ENCODE data around the gene ATMIN.

ATMIN gene, protein sequence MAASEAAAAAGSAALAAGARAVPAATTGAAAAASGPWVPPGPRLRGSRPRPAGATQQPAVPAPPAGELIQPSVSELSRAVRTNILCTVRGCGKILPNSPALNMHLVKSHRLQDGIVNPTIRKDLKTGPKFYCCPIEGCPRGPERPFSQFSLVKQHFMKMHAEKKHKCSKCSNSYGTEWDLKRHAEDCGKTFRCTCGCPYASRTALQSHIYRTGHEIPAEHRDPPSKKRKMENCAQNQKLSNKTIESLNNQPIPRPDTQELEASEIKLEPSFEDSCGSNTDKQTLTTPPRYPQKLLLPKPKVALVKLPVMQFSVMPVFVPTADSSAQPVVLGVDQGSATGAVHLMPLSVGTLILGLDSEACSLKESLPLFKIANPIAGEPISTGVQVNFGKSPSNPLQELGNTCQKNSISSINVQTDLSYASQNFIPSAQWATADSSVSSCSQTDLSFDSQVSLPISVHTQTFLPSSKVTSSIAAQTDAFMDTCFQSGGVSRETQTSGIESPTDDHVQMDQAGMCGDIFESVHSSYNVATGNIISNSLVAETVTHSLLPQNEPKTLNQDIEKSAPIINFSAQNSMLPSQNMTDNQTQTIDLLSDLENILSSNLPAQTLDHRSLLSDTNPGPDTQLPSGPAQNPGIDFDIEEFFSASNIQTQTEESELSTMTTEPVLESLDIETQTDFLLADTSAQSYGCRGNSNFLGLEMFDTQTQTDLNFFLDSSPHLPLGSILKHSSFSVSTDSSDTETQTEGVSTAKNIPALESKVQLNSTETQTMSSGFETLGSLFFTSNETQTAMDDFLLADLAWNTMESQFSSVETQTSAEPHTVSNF

DNA sequence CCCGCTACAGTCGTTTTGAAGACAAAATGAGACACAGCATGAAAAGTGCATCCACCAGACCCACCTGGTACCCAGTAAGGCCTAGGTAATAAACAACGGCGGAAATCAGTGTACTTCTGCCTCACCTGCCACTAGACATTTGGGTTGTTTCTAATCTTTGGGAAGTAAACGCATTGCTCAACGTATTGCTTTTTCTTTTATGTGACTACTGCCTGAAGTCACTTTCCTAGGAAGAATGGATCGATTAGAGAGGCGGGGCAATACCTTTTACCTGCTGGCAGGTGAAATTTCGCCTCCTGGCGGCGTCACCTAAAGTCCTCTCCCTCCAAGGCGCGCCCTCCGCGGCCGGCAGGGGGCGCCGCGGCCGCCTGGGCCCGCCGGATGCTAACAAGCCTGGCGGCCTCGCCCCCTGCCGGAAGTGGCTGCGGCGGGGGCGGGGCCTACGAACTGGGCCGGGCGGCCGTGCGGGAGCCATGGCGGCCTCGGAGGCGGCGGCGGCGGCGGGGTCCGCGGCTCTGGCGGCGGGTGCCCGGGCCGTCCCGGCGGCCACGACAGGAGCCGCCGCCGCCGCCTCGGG is at the start of gene ATMIN:
ATMIN (plus strand) TSS at position 445 of the 577 bp plus-strand sequence; CDS start at position 474, 29 bp downstream.
- no peak for FAIRE-seq

DNA sequence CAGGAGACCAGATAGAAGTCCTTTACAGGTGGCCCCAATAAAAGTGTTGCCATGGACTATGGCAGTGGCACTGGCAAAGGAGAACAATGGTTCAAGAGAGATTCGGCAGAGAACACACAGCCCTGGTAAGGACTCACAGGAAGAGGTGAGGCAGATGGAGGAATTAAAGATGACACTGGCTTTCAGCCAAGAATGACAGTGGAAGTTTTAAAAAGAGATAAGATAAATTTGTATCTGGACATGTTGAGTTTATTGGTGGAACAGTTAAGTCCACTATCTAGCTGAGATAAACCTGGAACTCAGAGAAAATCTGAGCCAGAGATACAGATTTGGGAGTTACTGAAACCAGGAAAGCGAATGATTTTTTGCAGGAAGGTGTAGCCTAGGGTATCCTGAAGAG is 49.1 kb upstream of the ATMIN start:
- no peak for FAIRE-seq

DNA sequence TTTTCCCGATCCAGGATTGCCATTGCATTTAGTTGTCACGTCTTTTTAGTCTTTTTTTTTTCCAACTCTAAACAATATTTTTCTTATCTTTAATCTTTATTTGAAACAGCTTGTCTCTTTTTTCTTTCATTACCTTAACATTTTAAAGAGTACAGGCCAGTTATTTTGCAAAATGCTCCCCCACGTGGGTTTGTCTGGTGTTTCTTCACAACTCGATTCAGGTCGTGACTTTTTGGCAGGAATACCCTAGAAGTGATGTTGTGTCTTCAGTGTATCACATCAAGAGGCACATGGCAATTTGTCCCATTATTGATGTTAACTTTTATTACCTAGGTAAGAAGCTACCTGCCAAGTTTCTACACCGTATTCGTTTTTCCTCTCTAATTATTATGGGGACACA is 46.9 kb upstream of the ATMIN start:
- no peak for FAIRE-seq

DNA sequence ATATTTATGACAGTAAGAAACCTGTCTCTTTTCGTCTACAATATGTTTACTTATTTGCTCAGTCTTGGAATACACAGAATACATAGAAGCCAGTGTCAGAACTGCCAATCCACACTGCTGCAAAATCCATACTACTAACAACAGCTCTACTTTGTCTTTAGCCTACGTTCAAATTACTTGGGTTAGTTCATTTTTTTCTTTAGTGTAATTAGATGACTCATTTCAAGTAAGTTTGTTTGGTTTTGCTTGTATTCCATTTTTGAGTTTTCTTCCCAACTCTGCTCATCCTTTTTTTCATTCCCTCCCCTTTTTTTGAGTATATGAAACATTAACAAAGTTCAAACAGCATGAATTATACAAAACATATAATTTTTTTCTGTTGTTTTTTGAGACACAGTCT is 45.8 kb upstream of the ATMIN start:
- FAIRE-seq, result no peak

DNA sequence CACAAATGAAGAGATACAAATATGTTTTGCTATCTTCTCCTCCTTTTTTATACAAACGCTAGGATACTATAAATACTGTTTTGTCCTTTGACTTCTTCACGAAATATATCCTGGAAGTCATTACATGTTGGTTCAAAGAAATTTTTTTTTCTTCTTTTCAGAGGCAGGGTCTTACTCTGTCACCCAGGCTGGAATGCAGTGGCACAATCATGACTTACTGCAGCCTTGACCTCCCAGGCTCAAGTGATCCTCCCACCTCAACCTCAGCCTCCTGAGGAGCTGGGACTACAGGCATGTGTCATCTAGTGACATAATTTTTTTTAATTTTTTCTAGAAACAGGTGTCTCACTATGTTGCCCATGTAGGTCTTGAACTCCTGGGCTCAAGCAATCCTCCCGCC is 45.1 kb upstream of the ATMIN start:
- no peak for FAIRE-seq

DNA sequence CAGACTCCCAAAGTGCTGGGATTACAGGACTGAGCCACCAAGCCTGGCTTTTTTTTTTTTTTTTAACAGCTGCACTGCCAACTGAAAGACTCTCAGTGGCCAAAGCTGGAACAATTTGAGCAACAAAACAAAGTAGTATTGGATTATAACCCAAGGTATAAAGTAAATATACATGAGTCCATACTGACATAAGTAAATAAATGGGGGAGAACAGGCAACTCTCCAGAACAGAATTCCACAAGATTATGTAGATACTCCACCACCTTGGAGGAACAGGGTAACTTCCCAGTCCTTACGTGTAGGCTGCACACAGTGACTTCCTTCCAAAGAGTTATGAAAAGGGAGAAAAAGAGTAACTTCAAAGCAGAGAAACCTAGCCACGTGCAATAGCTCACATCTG is 44.7 kb upstream of the ATMIN start:
- no peak for FAIRE-seq

DNA sequence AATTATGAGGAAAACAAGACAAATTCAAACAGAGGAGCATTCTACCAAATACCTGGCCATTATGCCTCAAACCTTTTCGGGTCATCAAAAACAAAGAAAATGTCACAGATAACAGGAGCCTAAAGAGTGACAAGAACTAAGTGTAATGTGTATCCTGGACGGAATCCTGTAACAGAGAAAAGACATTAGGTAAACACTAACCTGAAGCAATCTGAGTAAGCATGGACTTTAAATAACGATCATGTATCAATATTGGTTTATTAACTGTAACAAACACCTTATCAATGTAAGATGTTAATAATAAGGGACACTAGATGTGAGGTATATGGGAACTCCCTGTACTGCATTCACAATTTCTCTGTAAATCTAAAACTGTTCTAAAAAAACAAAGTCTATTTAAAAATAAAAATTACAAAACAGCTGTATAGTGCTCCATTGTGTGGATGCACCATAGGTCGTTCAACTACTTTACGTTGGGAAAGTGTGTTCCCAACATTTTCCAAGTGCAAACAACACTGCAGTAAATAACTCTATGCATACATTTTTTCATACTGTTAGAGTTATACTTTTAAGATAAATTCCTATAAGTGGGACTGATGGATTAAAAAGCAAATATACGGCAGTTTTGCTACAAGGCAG is 43.7 kb upstream of the ATMIN start:
- FAIRE-seq, result no peak

DNA sequence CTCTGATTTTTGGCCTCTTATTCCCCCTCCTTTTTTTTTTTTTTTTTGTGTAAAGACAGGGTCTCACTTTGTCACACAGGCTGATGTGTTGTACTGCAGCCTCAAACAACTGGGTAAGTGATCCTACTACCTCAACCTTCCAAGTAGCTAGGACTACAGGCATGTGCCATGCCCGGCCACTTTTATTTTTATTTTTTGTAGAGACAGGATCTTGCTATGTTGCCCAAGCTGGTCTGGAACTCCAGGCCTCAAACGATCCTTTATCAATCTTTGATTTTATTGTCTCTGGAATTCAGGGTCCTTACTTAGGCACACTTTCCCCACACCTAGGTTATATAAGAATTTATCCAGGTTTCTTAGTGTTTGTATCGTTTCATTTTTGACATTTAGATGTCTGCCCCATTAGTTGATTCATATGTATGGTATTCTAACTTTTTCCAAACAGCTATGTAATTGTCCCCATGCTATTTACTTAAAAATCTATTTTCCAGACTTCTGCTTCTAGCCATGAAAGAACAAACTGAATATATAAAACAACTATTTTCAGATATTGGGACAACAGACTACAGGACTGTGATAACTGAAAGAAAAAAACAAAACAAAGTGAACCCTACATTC is 42.9 kb upstream of the ATMIN start:
- FAIRE-seq, result no peak

DNA sequence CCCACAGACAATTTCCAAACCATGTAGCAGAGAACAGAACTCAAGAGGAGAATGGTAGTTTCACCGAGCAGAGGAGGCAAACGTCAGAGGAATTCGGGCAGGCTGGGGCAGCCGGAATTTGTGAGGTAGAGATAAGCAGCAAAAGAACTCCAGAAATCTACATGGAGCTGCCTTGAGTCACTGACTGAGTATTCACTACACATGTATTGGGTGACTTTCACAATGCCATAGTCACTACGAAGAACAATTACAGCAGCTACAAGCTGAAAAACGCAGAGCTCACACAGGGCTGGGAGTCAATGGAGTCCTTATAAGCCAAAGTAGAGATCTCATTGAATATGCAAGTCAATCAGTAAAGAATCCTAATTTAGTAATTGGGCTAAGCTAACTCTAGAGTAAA is 42.3 kb upstream of the ATMIN start:
- FAIRE-seq, result no peak

DNA sequence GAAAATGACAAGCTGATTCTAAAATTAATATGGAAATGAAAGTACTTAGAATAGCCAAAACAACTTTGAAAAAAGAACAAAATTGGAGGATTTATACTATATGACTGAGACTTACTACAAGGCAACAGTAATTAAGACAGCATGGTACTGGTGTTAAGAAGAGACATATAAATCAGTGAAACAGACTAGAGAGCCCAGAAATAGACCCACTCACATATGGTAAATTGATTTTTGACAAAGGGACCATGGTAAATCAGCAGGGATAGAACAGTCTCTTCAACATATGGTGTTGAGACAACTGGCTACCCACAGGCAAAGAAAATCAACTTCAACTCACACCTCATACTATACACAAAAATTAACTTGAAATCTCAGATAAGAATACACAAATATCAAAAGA is 41.8 kb upstream of the ATMIN start:
- FAIRE-seq, result no peak

DNA sequence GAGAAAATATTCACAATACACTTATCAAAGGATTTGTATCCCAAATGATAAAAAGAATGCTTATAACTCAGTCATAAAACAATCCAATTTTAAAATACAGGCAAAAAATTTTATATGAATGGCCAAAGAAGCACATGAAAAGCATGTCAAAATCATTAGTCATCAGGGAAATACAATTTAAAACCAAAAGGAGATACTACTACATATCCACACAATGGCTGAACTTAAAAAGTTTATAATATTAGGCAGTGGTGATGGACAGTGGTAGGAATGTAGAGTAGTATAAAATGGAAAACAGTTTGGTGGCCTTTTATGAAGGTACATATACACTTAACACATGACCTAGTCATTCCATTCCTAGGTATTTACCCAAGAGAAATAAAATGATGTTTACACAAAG is 41.2 kb upstream of the ATMIN start:
- FAIRE-seq, result no peak

DNA sequence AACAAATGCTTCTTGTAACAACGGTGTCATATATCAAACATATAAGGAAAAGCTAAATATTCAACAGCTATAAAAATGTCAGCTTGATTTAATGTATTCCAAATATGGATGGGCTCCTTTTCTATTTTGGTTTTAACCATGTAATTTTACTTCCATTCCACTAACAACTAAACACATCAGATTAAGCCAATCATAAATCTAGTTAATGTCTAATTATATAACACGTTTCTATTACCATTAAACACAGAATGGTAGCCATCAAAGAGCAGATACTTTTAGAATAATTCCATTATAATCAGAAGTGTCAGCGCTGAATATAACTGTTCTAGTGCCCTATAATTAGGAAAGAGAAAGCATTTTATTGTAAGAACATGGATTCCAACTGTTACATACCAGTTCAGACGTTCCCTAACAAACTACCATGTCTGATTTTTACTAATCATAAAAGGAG is 38.9 kb upstream of the ATMIN start:
- FAIRE-seq, result no peak

DNA sequence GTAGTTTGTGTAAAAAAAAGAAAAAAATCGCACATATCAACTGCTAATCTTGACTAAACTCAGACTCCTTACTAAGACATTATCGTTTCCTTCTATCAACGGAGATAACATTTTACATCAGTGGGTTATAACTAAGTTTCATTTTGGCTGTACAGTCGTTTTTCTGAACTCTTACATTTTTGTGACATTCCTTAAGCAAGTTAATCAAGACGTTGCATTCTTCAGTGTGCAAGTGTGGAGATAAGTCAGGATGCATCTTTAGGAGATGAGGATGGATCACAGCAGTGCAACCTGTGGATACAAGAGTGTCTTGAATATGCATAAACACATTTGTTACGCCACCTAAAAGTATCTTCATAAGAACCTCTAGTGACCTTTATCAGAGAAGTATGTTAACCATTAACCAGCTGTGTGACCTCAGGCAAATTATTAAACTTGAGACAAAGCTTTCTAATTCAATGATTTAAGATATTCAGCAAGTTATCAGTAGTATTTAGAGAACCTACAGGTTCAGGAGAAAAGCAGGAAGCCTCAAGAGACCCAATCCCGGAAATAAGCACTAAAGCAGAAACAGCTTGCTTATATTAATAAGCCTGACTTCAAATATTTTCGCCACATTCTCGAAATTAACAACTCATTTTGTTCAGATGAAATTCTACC is 38.4 kb upstream of the ATMIN start:
- no peak for FAIRE-seq

DNA sequence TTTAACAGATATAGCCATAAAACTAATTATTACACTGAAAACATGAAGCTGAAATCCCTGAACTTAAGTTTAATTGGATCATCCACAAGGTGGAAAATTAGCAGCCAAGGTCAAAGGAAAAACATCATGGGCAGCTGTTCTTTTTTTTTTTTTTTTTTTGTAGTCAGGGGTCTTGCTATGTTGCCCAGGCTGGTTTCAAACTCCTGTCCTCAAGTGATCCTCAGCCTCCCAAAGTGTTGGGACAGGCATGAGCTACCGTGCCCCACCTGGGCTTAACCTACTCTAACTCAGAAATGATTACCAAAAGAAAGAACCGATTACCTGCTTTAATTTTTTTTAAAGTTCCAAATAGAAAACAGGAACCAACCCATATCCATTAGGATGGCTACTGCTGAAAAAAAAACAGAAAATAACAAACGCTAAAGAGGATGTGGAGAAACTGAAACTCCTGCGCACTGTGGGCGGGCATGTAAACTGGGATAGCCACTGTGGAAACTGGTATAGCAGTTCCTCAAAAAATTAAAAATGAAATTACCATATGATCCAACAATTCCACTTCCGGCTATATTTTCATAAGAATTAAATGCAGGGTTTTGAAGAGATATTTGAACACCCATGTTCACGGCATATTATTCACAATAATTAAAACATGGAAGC is 37.5 kb upstream of the ATMIN start:
- FAIRE-seq, result no peak

DNA sequence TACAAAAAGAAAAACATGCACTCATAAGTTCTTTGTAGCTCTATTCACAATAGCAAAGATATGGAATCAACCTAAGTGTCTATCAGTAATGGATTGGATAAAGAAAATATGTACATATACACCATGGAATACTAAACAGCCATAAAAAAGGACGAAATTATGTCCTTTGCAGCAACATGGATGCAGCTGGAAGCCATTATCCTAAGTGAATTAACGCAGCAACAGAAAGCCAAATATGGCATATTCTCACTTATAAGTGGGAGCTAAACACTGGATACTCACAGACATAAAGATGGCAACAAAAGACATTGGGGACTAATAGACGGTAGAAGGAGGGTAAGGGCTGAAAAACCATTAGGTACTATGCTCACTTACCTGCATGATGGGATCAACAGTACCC is 34.8 kb upstream of the ATMIN start:
- no peak for FAIRE-seq

DNA sequence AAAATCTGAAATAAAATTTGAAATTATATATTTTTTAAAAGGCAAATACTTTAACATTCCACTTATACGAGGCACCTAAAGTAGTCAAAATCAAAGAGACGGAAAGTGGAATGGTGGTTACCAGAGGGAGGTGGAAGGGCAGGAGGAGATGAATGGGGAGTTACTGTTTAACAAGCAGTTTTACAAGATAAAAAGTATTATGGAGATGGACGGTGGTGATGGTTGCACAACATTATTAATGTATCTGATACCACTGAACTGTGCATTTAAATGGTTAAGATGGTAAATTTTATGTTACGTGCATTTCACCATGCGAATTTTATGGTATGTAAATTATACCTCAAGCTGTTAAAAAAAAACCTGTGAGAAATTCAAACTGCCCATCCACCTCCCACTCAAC is 34.3 kb upstream of the ATMIN start:
- no peak for FAIRE-seq

DNA sequence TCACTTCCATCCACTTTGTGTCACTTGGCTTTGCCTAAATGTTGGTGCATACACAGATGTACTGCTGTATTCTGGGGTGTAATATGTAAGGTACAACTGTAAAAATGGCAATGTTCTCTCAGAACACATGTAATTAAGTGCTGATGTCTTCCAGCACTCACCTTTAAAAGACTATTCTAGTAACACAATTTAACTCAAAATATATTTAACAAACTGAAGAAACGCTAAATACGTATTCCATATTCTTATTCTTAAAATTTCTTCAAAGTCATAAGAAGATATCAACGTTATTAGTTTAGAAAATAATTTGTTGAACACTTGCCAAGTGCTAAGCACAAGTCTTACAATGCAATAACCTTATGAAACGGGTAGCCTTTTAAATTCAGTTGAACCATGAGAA is 32.6 kb upstream of the ATMIN start:
- no peak for FAIRE-seq

DNA sequence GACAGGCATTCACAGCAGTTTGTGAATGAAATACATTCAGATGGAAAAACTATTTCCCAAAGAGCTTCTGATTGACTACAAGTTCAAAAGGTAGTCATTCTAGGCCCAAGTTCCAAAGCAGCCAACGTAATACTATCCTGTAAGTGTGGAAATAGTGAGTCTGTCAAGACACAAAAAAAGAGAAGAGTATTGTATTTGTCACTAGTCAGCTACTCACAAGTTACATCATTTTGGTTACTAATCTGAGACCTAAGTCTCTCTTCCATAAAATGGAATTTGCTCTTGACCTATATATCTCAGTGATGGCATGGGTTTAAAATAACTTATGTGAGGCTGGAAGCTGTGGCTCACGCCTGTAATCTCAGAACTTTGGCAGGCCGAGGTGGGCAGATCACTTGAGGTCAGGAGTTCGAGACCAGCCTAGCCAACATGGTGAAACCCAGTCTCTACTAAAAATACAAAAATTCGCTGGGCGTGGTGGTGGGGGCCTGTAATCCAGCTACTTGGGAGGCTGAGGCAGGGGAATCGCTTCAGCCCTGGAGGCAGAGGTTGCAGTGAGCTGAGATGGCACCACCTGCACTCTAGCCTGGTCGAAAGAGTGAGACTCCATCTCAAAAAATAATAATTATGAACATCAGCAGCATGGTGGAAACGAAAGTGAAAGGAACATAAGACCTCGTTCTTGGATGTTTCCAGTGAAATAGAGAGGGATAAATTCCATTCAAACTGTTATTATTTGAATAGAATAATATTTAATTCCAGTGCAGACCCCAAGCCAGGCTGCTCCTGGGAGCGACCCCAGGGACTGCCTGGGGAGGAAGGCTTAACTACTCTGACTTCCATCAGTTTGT is 31.8 kb upstream of the ATMIN start:
- no peak for FAIRE-seq

DNA sequence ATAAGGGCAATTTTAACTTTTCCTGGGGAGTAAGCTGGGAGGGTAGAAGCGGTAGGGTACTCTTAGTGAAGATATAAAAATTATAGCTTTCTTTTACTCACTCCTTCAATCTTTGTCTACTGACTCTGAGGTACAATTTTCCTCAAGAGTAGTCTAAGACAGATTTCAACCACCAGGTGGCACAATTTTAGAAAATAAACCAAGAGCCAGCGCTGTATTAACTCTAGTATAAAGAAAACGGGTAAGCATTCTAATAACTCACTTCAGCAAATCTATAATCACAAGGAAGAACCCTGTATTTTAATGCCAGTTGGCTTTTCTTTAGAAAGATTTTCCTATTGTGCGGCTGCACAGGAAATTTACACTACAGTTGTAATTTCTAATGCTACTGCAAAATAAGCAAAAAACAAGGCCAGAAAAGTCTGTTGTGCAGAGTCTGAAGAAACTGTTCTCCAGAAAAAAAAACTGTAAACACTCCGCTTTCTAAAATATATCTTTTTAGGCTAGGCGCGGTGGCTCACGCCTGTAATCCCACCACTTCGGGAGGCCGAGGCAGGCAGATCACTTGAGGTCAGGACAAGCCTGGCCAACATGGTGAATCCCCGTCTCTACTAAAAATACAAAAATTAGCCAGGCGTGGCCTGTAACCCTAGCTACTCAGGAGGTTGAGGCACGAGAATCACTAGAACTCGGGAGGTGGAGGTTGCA is 30.8 kb upstream of the ATMIN start:
- FAIRE-seq, result no peak

DNA sequence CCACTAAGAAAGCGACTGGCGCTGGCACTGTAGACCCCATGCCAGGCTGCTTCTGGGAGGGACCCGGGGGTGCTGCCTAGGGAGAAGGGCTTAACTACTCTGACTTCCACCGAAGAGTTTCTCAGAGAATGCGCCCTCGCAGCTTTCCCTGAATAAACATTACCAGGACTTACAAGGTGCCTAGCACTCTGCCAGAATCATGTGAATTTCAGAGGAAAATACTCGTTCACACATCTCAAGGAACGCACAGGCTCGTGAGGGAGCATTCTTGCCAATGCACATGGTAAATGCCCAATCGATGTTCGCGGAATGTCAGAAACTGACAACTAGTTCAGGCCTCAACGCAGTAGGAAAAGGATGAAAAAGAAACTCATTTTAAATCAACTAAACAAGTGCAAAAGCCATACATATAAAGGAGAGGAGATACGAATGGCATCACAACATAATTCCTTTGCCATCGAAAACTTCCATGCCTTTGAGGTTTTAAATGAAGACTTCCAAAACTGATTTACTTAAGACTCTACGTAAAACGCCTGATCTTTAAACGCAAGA is 30.0 kb upstream of the ATMIN start:
- no peak for FAIRE-seq

Measured in colon (tissue), 2 donors.